ENCODE results near the gene VPS13D.
"Not testable (repeated sequence)": the region's sequence is repeated elsewhere in the genome, so short reads cannot be mapped to it uniquely, and the experiment has no call there.

The VPS13D gene

DNA sequence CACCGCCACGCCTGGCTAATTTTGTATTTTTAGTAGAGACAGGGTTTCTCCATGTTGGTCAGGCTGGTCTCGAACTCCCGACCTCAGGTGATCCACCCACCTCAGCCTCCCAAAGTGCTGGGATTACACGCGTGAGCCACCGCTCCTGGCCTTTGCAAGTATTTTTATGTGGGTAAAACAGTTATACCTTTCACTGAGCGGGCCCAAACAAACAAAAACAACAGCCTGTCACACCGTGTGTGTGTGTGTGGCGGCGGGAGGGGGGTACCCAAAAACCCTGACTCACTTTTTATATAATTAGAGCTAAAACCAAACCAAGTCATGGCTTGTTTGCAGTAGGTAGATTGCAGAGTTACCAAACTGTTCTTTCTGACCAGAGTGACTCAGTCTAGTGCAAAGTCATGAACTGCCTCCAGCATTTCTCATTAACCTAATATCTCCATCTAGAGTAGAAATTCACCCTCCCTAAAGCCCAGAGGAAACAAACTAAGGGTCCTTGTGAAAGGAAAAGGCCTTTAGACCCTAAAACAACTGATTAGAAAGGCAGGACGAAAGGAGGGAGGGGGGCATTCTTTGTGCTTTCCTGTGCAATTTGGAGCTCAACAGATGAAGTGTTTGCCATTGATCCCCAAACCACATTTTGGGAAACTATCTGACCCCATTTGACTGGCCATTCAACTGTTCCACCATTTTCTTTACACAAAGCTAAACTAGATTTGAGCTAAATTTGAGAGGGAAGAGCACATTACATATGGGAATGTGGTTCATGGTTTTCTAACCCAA lies 207.2 kb downstream of the VPS13D start:
- DNase-seq, result no peak

DNA sequence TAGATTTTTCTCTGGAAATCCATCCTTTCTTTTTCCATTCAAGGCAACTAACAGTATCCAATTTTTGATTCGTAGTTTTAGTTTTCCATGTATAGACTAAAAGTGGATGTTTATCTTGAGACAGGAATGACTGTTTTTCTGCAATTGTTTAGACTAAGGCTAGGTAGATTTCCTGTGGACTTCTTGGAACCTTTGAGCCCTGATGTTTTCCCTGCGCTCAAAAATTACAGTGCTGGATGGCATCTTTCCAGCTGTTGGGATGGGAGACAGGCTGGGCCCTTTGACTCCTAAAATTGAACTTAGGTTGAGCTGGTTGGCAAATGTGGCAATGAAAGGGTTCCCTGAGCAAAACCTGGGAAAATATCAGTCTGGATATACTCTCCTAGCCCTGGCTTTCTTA lies 207.8 kb downstream of the VPS13D start:
- DNase-seq, result no peak

DNA sequence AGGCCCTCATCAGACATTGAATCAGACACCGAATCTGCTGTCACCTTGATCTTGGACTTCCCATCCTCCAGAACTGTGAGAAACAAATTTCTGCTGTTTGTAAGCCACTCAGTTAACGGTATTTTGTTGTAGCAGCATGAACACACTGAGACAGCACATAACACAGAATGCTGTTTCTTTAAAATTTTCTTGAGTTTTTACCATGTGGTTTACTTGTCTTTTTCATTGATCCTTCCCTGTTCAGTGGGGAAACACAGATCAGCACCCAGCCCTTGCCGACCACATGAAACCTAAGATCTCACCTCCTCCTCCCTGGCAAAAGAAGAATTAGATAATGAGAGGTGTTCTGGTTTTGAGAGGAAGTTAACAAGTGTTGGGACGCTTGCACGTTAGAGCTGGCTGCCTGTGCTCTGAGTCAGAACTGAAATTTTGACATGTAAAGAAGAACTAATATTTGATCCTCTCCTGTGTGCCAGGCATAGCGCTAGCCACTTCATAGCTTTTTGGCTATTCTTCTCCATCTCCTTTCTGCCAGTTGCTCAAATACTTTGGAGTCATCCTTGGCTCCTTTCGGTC lies 208.6 kb downstream of the VPS13D start:
- no peak for DNase-seq

DNA sequence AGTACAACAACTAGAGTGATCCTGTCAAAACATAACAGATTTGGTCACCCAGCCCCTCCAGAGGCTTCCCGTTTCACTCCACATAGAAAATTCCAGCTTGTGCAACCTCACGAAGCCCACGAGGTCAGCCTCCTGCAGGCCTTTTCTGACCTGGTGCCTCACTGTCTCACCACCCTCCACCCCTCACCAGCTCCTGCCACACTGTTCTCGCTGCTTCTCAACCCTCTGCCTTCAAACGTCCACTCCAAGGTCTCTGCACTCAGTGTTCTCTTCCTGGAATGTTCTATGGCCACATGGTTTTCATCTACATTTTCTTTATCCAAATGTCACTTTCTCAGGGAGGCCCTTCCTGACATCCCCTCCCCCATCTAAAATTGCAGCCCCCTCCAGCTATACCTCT lies 209.2 kb downstream of the VPS13D start:
- no peak for DNase-seq

DNA sequence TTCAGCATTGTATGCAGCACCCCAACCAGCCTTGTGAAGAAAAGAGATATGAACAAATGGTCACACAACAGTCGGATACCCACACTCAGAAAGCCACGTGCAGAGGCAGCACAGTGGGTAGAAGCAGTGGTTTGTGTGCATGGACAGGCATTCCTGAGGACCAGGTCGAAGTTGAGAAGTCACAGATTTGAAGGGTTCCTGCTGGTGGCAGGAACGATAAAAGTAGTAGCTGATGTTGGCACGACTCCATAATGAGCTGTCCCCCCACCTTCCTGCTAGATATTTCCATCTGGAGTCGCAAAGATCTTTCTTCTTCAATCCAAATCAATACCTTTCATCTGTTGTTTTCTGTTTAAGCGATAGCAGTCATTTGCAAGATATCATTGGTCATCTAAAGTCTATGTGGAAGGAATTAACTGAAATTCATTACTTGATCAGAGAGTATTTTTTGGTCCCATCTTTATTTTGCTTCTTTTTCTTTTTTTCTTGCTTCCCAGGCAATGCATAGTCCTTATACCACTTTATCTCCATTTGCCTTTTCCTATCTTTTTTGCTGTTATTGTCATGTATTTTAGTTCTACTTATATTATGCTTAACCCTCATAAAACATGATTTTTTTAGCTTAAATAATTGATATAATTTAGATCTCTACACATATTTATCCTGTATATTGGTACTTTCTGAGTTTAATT lies 211.7 kb downstream of the VPS13D start:
- DNase-seq, result no peak

DNA sequence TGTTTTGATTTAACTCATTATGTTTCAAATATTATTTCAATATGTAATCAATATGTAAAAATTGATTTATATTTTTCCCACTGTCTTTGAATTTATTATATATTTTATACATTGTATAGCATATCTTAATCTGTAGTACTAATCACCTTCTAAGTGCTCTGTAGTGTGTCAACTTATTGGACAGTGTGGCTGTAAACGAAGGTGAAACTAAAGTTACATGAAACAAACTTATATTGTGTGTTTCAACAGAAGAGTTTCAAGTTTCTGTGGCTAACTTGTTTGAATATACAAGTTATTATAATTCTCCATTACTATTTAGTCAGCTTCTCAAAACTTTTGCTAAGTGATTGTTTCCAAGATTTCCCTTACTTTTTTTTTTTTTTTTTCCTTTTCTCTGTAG lies 212.4 kb downstream of the VPS13D start:
- no peak for DNase-seq

DNA sequence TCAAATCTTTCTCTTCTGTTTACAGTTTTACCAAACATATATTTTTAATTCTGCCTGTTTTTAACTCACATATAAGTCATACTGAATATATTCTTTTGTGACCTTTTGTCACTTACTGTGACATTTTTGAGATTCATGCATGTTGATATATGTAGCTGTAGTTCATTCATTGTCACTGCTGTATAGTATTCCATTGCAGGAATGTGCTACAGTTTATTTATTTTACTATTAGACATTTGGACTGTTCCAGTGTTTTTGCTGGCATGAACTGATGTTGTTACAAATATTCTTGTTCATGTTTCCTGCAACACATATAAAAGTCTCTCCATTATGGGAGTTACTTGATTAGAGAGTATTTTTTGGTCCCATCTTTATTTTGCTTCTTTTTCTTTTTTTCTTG lies 213.3 kb downstream of the VPS13D start:
- DNase-seq, result no peak

DNA sequence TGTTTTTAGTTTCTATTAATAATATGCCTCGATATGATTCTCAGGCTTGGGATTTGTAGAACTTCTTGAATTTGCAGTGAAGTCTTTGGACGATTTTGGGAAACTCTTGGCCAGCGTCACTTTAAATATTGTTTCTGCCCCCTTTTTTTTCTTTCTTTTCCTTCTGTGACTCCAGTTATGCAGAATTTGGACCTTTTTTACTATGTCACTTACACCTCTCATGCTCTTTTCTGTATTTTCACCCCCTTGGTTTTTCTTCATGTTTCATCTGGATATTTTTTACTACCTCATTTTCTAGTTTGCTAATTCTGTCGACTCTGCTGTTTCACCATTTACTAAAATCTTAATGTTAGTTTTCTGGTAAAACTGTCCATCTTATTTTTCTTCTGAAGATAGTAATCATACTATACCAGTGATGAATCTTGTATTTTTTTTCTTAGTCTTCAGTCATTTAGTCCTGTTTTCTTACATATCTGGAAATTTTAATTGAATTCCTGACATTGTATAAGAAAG lies 214.6 kb downstream of the VPS13D start:
- no peak for DNase-seq

DNA sequence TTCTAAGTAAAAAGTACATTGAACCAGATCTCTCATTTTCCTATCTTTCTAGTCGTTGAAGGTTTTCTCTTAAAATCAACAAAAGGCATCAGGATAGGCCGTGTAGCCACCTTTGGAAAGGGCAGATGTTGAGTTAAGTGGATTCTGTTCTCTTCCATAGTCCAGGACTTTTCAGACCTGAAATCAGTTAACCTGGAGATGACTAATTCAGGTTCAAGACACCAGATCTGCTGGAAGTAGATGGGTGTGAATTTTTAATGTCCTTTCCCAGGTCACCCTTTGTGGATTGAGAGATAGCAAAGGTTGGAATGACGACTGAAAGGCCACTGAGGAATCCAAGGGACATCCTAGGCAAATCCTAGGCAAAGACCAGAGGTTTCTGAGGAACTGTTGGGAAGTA lies 215.4 kb downstream of the VPS13D start:
- DNase-seq, result no peak

DNA sequence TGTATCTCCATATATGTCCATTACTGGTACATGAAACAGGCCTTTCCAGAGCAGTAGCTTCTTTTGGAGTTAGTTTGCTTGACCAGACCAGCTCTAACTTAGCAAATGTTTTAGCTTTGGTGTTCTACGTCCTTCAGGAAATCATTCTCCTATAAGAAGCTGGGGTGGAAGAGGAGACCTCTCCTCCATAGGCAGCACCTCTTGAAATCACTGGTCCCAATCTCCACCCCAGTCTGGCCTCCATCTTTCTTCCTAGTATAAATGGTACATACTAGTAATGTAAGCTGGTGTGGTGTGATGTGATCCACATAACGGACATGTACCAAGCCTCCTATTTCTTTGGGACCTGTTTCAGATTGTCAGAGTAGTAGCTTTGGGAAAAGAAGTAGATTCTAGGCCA lies 216.8 kb downstream of the VPS13D start:
- no peak for DNase-seq

DNA sequence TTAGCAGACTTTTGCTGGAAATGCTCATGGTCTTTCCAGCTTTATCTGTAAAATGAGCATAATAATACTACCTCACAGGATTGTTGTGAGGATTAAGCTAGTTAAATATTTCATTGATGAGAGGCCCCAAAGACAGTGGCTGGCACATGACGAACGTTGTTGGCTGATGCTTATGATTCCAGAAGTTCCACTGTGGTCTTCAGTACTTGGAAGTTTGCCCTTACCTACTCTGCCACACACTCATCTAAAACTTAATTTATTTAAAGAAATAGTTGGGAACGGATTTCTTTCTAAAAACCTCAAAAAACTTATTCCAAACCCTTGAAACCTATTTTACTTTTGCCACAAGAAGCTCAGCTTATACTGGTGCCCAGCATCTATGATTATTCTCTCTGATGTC lies 217.5 kb downstream of the VPS13D start:
- no peak for DNase-seq

DNA sequence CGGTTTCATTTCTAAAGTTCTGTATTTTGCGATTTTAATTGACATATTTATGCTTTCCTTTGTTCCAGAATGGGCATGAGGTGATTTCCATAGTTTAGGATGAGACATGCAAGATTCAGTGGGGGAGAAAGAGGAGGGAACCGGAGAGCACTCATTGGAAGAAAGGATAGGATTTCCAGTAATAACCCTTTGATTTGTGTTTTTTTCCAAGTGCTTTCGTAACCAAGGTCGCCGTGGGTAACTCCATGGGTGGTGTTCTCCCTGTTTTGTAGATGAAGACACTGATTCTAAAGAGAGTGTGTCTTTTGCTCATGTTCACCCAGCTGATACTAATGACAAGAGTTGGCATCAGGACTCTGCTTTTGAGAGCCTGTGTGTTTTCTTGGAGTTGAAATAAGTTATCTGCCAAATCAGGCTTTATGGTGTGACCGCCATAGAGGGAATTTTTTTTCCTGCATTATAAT lies 218.1 kb downstream of the VPS13D start:
- DNase-seq, result no peak

DNA sequence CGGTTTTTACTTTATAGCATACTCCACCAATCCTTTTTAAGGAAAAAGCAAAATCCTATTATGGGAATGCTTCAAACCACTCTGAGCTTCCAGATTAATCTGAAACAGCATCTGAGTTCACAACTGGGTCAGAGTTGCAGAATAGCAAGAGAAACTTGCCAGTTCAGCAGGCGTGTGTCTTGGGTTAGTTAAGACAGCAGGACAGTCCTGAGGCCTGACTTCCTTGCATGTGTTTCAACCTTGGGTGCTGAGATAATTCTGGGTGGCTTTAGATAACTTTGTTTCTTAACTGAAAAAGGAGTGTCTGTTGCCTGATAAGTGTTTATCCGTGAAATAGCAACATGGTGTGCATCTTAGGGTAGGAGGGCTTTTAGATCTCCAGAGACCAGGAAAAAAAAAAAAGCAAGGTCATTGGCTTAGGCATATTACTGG lies 218.9 kb downstream of the VPS13D start:
- peak; percentile 72 for DNase-seq

DNA sequence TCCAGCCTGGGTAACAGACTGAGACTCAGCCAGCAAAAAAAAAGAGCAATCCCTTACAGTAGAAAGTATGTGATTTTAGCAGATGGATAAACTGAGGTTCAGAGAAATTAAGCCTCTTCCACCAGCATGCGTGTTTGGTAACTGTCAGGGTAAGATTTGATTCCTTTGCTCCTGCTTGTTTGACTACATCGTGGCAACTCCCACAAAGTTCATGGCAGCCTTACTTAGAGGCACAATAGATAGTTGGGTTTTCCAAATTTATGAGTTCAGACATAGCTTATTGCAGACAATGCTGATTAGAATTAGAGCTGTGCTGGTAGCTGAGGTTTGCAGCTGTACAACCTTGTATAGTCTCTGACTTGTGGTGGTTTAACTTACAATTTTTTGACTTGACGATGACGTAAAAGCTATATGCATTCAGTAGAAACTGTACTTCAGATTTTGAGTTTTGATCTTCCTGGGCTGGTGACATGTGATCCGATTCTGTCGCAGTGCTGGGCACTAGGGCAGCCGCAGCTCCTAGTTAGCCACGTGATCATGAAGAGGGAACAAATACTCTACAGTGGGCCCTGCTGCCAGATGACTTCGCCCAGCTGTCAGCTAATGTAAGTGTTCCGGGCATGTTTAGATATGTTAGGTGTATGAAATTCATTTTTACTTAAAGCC lies 220.4 kb downstream of the VPS13D start:
- no peak for DNase-seq

DNA sequence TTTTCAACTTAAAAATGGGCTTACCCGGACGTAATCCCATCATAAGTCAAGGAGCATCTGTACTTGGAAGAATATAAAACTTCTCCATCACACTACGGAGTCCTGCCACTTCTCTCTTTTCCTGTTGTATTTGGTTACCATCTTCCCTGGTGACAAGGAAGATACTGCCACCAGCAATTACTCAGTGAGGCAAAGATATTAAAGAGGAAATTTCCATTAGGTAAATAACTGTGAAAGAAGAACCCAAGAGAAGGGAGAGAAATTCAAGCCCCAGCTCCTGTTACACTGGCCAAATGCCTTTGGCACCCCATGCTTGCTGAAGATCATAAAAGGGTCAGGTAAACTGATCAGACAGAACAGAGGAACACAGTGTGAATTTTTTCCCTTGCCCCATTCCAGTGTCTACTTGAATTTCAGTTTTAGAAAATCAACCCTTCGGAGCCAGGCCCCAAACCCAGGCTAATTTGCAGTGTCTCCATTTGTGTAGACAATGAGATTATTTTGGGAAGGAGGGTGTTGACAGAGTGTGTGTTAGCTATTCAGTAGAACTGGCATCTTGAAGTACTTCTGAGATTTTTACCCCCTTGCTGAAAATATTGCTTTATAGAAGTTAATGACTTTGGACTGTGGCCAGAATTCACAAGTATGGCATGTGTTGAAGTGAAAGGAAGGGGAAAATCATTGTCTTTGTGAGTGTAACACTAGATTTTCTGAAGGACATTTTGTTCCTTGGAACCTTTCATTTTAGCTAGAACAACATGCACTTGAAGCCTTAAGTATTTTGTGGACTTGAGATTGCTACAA lies 221.1 kb downstream of the VPS13D start:
- DNase-seq, result no peak

DNA sequence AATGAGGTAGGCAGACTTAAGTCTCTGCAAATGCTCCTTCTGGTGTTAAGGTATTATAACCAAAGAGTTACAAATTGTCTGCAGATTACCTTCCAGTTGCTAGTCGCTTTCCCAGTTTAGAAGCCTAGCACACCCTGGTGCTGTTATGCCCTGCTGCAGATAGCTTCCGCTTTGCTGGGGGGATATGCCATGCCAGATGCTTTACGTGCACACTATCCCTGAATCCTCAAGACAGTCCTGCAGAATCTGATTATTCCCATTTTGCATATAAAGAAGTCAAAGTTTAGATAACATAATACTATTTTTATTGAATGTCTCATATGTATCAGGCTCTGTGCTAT lies 221.7 kb downstream of the VPS13D start:
- DNase-seq, result no peak

DNA sequence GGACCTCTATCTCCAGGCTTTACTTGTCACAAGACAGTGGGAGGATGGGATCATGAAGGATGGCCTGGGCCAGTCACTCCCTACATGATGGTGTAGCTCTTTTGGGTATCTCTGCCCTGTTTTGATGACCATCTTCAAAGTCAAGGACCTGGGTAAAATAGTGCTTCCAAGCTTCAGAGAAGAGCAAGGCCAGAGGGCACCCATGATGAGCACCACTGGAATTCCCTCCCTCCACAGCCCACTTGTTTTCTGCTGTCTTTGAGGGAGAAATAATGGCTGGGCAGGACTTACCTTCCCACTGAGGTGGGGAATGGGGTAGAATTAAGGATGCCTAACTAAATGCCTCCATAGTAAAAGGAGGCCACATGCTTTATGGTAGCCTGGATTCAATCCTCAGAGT lies 222.4 kb downstream of the VPS13D start:
- no peak for DNase-seq

DNA sequence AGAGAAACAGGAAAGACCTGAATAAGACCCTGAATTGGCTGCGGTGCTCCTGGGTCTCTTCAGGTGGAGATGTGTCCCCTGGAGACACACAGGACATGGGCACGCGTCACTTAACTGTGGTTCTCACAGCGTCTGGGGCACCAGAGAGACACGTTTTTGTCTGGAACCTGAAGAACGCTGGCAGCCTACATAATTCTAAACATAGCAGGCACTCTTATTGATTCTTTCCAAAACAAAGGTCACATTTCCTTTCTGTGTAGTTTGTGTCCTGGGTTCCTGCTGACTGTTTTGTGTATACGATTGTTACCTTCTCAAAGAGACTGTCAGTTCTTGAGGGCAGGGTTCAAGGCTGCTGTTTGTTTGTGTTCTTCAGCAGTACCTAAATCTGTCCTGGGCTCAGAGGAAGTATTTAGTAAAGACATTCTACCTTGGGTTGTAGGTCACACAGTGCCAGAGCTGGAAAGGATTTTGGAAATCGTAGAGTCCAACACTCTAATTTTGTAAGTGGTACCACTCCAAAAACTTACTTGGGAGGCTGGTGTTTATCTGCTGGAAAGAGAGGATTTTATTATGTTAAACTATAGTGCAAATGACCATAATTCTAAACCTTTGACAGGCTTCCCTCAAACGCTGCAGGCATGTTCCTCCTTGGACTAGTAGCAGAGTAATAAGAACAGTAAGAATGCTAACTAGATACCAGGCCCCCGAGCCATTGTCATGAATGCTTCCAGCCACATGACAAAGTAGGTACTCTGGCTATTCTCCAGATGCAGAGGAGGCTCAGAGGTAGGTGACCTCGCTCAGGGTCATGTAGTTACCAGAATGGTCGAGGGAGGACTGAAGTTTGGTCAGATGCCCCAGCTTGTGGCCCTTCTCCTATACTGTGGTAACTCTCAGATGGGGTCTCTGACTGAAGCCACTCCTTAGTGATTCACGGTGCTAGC lies 223.8 kb downstream of the VPS13D start:
- no peak for DNase-seq

DNA sequence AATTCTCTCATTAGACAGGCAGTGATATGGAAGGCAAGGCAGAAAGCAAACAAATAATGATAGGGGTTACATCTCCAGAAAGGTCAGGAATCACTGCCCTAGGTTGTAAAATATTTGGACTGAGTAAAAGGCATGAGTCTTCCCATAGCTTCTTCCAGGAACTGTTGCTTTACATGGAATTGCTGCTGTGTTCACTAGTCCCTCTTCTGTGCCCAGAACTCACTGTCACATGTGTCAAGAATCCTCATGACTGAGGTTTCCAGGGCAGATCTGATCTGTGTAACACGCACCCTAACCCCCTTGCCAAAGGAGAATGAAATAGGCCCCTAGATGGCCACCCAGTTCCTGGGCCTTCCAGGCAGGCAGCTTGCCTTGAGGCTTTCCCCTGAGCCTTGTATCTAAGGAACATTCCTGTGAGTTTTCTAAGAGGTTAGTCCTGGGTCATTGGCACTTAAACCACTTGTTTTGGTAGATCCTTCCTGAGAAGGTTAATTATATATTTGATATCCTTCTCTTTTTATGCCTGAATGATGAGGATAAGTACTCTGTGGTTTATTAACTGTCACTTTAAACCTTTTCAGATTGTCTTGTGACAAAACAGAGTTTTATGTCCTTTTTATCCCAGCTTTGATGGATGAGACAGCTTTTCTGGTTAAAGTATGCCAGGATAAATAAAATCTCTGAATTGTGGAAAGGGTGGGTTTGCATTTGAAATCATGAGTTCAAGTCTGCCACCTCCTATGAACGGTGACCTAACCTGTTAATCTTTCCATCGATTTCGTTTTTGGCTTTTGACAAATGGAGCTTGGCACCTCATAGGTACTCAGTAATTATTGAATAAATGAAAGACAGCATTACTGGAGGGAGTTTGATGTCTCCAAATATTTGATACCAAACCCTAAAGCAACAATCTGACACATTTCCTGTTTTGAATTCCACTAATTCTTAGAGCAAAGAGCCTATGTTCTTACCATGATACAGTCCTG lies 224.9 kb downstream of the VPS13D start:
- DNase-seq, result no peak

DNA sequence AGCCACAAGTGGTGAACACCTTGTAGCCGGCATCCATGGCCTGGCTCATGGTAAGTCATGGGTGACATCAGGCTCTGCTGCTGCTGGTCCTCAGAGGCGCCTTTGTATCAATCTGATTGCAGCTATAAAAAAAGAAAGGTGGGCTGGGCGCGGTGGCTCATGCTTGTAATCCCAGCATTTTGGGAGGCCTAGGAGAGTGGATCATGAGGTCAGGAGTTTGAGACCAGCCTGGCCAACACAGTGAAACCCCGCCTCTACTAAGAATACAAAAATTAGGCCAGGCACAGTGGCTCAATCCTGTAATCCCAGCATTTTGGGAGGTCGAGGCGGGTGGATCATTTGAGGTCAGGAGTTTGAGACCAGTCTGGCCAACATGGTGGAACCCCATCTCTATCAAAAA lies 226.3 kb downstream of the VPS13D start:
- not testable (repeated sequence) for DNase-seq

All from RPMI8226 (cell line).